GM12873 (cell line): ENCODE data around the gene RTL10.

ENCODE experiments used
- TF ChIP-seq, protein P1 (sequence below): IDR thresholded peaks from 2 replicates; pipeline ENCODE4 v1.5.1; 2012; ENCODE audit warnings: low read depth, mild to moderate bottlenecking, moderate library complexity, low read length, control low read depth; ENCODE audit not compliant: insufficient read depth; ENCODE audit errors: missing control alignments

The RTL10 gene

DNA sequence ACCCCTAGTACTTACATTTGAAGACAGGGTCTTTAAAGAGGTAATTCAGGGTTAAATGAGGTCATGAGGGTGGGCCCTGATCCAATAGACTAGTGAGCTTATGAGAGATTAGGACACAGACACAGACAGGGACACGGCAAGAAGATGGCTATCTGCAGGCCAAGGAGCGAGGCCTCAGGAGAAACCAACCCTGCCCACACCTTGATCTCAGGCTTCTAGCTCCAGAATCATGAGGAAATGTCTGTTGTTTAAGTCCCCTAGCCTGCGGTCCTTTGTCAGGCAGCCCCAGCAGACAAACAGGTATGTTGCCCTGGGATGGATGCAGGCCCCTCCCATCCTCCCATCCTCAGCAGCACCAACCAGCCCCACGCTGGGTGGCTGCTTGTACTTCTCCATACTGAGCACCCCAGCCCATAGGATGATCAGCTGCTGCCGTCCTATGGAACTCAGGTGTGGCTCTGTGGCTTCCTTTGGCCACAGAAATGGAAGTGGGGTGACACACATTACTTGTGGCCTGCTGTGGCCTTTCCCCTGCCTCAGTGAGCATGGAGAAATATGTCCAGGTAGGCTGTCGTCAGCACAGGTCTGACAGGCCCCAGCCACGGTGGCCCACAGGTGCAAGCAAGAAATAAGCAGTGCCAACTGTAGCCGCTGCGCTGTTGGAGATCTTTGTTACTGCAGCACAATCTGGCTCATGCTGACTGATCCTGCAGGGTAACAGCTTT lies 7.9 kb downstream of the RTL10 start:
- TF ChIP-seq, protein P1, sequence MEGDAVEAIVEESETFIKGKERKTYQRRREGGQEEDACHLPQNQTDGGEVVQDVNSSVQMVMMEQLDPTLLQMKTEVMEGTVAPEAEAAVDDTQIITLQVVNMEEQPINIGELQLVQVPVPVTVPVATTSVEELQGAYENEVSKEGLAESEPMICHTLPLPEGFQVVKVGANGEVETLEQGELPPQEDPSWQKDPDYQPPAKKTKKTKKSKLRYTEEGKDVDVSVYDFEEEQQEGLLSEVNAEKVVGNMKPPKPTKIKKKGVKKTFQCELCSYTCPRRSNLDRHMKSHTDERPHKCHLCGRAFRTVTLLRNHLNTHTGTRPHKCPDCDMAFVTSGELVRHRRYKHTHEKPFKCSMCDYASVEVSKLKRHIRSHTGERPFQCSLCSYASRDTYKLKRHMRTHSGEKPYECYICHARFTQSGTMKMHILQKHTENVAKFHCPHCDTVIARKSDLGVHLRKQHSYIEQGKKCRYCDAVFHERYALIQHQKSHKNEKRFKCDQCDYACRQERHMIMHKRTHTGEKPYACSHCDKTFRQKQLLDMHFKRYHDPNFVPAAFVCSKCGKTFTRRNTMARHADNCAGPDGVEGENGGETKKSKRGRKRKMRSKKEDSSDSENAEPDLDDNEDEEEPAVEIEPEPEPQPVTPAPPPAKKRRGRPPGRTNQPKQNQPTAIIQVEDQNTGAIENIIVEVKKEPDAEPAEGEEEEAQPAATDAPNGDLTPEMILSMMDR: no peak

DNA sequence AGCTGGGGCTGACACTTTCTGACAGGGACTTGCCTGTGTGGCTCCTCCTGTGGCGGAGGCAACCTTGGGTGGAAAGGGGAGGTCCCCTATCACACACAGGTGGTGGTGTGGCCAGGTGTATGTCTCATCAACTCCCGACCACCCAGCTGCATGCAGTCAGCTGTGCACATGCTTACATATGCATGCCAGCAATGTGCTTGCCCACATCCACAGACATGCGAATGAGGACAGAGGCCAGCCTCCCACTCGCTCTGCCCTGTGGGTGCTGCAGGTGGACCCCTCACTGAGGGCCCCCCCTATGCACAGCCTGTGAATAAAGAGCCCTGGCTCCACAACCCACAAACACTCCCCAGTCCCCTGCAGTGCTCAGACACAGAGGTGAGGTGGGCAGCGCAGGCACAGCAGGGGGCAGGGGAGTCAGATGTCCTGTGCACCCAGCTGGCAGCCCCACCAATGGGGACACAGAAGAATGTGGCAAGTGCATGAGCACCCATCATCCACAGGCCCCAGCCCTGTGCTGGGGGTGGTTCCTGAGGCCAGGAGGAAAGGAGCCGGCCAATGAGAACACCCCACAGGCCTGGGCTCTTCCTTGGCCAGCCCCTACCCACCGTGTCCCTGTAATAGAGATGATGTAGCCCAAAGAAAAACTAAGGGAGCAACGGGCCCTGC lies 9.5 kb downstream of the RTL10 start:
- TF ChIP-seq, protein P1: no peak

DNA sequence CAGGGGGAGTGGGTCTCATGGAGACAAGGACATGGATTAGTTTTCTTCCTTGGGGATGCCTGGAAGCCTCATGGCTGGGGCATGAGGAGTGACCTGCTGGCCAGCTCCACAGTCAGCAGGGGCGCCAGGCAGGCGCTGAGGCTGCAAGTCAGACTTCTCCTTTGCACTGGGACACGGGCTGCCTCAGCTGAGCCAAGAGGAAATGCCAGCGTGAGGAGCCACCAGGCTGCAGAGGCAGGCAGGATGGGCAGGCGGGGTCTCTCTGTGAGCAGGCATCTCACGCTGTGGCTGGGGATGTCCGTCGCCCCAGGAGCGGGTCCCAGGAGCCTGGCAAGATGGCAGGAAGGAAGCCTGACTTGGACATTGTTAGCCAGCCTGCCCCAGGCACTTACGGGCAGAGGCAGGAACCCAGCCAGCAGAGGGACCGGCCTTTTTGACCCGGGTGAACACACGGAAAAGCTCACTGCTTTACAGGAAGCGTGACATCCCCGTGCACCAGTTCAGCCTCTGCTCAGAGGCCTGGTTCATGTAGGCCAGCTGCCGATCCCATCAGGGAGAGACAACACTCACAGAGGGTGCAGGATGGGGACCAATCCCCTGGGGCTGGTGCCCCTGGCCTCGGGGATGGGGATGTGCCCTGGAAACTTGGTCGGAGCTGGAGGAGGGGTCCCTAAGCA lies 10.2 kb downstream of the RTL10 start:
- TF ChIP-seq, protein P1: no peak

DNA sequence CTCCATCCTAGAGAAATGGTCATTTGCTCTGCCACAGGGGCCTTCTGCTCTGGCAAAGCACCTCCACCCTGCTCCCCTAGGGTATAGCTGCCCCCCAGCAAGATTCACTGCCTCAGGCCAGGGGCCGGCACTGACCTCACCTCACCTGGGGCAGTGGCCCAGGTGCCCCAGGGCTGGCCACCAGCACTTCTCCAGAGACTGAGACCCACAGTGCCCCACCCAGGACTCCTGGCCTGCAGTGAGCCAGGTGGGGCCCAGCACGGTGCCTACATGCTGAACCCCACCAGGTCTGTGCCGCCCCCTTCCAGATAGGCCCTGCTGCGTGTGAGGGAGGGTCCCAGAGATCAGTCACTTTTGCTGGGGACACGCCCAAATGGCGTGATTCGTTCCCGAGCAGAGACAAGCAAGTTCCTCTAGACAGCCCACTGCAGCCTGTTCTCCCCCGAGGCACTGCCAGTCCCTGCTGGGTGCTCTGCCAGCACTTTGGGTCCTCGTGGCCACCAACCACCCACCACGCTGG lies 10.8 kb downstream of the RTL10 start:
- TF ChIP-seq, protein P1: no peak

DNA sequence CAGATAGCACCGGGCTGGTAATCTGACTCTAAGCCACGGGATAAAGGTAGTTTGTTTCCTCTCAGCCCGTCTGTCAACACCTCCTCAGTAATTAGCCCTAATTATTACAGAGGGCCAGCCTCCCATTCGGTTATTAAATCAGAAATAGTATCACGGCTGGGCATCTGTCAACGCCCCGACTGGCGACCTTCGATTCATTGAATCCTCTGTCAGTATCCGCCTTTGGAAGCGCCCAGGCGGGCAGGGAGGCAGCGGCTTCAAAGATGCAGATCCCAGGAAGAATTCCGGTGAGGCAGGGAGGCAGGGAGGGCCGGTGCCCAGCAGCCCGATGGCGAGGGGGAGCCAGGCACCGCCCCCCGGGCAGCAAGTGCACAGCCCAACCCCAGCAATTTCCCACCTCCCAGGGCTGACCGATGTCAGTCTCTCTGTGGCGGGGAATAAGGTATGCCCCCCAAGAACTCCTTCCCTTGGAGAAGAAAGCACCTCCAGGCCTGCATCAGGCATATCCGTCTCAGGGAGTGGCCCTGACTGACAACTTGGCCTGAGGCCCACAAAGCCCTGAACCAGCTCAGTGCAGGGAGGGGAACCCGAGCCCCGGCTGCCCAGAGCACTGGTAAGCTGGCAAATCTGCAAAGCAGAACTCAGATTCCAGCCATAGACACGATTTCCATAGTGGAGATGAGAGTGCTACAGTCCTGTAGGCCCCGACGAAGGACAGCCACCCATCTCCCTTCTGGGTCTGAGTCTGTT lies 11.4 kb downstream of the RTL10 start:
- TF ChIP-seq, protein P1: no peak

DNA sequence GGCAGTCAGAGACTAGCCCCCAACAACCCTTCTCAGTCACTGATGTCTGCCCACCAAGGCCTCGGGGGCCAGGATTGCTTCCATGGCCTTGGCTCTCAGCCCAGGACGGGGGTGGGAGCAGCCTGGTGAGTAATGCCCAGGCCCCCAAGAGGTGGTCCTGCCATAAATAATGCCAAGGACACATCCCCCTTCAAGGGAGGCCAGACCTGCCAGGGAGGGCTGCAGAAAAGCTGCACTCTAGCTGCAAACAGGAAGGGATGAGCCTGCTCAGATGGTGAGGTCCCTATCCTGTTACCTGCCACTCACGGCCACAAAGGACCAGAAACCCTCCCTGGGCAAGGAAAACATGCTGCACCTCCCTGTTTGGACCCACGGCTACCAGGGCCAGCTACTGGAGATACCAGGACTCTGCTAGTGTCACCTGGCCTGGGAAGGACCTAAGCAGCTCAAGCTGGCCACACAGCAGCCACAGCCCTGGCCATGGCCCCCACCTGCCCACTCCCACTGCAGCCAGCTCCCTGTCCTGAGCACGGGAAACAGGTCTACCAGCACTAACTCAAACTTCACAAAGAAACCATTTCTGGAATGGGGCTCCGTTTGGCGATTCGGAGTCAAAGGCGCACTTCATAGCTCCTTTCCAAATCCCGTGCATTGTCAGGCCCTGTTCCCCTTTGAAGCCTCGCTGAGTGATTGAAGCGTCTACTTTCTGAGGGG lies 12.1 kb downstream of the RTL10 start:
- TF ChIP-seq, protein P1: no peak
